DOHH2 (cell line): Measurements from ENCODE around the gene FUT2.

Experiments
- H3F3A ChIP-seq: fragments of 200-600 bp; sonication (generic), shearing (Covaris generic); 2 replicates; pipeline ENCODE4 v1.6.0; 2016; ENCODE audit warnings: antibody characterized with exemption, mild to moderate bottlenecking; ENCODE audit not compliant: control insufficient read depth, insufficient read depth
- H3K27ac ChIP-seq: fragments of 200-600 bp; sonication (generic); 2 replicates; pipeline ENCODE4 v1.5.1; 2014; ENCODE audit warnings: low read depth, mild to moderate bottlenecking, low read length, moderate library complexity
- H3K27me3 ChIP-seq: fragments of 200-600 bp; sonication (generic); 2 replicates; pipeline ENCODE4 v1.6.1; 2014; ENCODE audit warnings: mild to moderate bottlenecking, low read length, mixed read lengths; ENCODE audit not compliant: control insufficient read depth
- H3K36me3 ChIP-seq: fragments of 200-600 bp; sonication (generic); 2 replicates; pipeline ENCODE4 v1.6.1; 2014; ENCODE audit warnings: mild to moderate bottlenecking, low read length, moderate library complexity, mixed read lengths; ENCODE audit not compliant: control insufficient read depth
- H3K4me1 ChIP-seq: fragments of 200-600 bp; sonication (generic); 2 replicates; pipeline ENCODE4 v1.6.1; 2014; ENCODE audit warnings: mild to moderate bottlenecking, low read length, mixed read lengths; ENCODE audit not compliant: control insufficient read depth
- H3K4me2 ChIP-seq: fragments of 200-600 bp; sonication (generic); 2 replicates; pipeline ENCODE4 v1.6.0; 2014; ENCODE audit warnings: mild to moderate bottlenecking, low read length, moderate library complexity
- H3K4me3 ChIP-seq: fragments of 200-600 bp; sonication (generic); 2 replicates; pipeline ENCODE4 v1.5.1; 2014; ENCODE audit warnings: mild to moderate bottlenecking, low read length, mixed read lengths
- H3K79me2 ChIP-seq: fragments of 200-600 bp; sonication (generic); 2 replicates; pipeline ENCODE4 v1.6.1; 2014; ENCODE audit warnings: mild to moderate bottlenecking, low read length, mixed read lengths; ENCODE audit not compliant: control insufficient read depth
- H3K9me2 ChIP-seq: fragments of 200-600 bp; sonication (generic); replicated peaks from 2 replicates; pipeline ENCODE4 v1.6.1; 2014; ENCODE audit warnings: mild to moderate bottlenecking, low read length, mixed read lengths; ENCODE audit not compliant: control insufficient read depth
- H3K9me3 ChIP-seq: fragments of 200-600 bp; sonication (generic); 2 replicates; pipeline ENCODE4 v1.6.1; 2014; ENCODE audit warnings: antibody characterized with exemption, low read length, mixed read lengths; ENCODE audit not compliant: control insufficient read depth, insufficient read depth
- H4K20me1 ChIP-seq: fragments of 200-600 bp; sonication (generic); 2 replicates; pipeline ENCODE4 v1.6.0; 2014; ENCODE audit warnings: low read depth, mild to moderate bottlenecking, antibody characterized with exemption, low read length, moderate library complexity; ENCODE audit not compliant: control insufficient read depth, insufficient read depth
- EZH2phosphoT487 ChIP-seq: fragments of 200-600 bp; sonication (generic); IDR thresholded peaks from 2 replicates; pipeline ENCODE4 v1.6.1; 2017; ENCODE audit warnings: borderline replicate concordance, mild to moderate bottlenecking, antibody characterized with exemption, low read length, moderate library complexity, mixed read lengths
- TF ChIP-seq, protein P1 (sequence below): fragments of 200-600 bp; sonication (generic); IDR thresholded peaks from one replicate; pipeline ENCODE4 v1.5.1; 2014; ENCODE audit warnings: antibody characterized with exemption, mild to moderate bottlenecking, low read depth, low read length; ENCODE audit not compliant: poor library complexity, severe bottlenecking

Gene FUT2

DNA sequence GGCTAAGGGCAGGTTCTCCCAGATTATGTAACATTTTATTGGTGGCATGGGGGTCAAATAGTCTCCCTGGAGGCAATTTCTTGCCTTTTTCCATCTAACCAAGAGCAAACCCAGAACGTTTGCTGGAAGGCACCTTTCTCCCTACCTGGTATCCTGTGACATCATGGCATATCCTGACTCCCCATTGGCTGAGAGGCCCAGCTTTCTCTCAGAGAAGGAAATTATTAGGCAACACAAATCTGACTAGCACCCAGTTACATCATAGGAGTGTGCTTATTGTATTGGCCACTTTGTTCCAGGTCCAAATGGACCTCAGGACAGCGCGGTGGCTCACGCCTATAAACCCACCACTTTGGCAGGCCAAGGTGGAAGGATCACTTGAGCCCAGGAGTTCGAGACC, 36.0 kb upstream of the FUT2 start:
- Histone ChIP-seq H3K9me3 (no peaks in the 10 kb centered on the region), H3K36me3 (no peaks in the 10 kb centered on the region), H3K4me3 (no peak overlapping the region), H3K9me2 (no peaks in the 10 kb centered on the region), H3F3A (0 out of 2 replicates have a peak, but pooled peaks cover 2% of the 10 kb centered on the region), H3K79me2 (no peaks in the 10 kb centered on the region), H3K27me3 (no peaks in the 10 kb centered on the region), H3K4me1 (peaks cover 15% of the 10 kb centered on the region), H3K27ac (no peak overlapping the region), H3K4me2 (no peak overlapping the region), H4K20me1 (no peaks in the 10 kb centered on the region)
- no peak for TF ChIP-seq EZH2phosphoT487
- TF ChIP-seq, protein P1, sequence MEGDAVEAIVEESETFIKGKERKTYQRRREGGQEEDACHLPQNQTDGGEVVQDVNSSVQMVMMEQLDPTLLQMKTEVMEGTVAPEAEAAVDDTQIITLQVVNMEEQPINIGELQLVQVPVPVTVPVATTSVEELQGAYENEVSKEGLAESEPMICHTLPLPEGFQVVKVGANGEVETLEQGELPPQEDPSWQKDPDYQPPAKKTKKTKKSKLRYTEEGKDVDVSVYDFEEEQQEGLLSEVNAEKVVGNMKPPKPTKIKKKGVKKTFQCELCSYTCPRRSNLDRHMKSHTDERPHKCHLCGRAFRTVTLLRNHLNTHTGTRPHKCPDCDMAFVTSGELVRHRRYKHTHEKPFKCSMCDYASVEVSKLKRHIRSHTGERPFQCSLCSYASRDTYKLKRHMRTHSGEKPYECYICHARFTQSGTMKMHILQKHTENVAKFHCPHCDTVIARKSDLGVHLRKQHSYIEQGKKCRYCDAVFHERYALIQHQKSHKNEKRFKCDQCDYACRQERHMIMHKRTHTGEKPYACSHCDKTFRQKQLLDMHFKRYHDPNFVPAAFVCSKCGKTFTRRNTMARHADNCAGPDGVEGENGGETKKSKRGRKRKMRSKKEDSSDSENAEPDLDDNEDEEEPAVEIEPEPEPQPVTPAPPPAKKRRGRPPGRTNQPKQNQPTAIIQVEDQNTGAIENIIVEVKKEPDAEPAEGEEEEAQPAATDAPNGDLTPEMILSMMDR = no peak

DNA sequence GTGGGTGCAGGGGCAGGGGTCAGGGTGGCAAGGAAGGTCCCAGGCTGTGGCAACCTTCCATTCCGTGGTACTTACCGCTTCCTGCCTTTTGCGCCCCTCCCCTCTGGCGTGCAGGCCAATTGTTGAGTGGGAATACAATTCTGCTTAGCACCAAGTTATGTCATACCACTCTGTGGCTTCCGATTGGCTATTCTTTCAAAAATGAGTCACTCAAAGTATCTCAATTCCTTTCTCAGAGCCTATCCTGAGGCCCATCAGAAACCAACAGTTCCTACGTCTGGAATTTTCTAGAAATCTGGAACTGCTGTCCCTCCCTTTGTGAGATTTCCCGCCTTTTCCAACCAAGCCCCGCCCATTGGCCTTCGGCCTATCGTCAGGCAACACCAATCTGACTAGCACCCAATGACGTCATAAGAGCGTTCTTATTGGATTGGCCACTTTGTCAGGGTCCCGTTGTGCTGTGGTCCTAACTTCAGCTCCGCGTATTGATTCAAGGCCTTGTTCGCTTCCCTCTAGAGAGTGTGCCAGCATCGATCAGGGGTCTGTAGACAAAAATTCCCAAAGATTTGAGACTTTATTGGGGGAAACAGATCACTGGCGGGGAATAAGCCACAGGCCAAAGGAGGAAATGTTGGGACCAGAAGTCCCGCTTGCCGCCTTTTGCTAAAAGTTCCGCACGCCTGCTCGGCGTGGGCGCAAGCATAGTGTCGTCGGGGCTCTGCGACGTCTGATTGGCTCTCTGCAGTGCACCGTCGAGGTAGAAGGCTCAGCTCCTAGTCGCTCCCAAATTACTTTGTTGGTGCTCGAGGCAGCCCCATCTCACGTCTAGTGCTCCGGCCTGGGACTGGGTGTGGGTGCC, 34.7 kb upstream of the FUT2 start:
- H3K27me3 ChIP-seq = no peaks in the 10 kb centered on the region
- peak overlapping the region; percentile 40 for H3K27ac ChIP-seq
- H3K4me2 ChIP-seq = peak overlapping the region; percentile 76
- peaks cover 14% of the 10 kb centered on the region for H3K4me1 ChIP-seq
- H3K9me3 ChIP-seq = no peaks in the 10 kb centered on the region
- H4K20me1 ChIP-seq = no peaks in the 10 kb centered on the region
- no peak for TF ChIP-seq EZH2phosphoT487
- TF ChIP-seq, protein P1 = no peak
- H3F3A ChIP-seq = 0 out of 2 replicates have a peak, but pooled peaks cover 2% of the 10 kb centered on the region
- H3K9me2 ChIP-seq = no peaks in the 10 kb centered on the region
- no peaks in the 10 kb centered on the region for H3K79me2 ChIP-seq
- no peaks in the 10 kb centered on the region for H3K36me3 ChIP-seq
- H3K4me3 ChIP-seq = peak overlapping the region; percentile 63

DNA sequence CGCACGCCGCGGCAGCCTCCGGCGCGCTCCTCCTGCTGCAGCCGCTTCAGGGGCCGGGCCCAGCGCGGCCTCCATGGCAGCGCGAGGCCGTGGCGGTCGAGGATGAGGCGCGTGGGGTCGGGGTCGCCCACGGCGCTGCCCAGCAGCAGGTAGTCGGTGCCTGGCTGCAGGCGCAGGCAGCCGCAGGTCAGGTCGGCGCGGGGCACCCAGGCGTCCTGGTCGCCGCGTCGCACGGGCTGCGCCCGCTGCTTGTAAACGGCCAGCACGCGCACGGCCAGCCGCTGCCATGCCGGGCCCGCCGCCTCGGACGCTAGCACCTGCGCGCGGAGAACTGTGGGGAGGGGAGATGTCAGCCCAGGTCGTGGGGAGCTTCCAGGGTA, 34.1 kb upstream of the FUT2 start:
- peaks cover 14% of the 10 kb centered on the region for H3K4me1 ChIP-seq
- H3F3A ChIP-seq = 0 out of 2 replicates have a peak, but pooled peaks cover 2% of the 10 kb centered on the region
- H3K27ac ChIP-seq = no peak overlapping the region
- H3K36me3 ChIP-seq = no peaks in the 10 kb centered on the region
- no peaks in the 10 kb centered on the region for H3K27me3 ChIP-seq
- no peaks in the 10 kb centered on the region for H3K79me2 ChIP-seq
- TF ChIP-seq, protein P1 = no peak
- TF ChIP-seq EZH2phosphoT487 = no peak
- H3K4me2 ChIP-seq = no peak overlapping the region
- no peaks in the 10 kb centered on the region for H3K9me2 ChIP-seq
- H3K4me3 ChIP-seq = no peak overlapping the region
- no peaks in the 10 kb centered on the region for H3K9me3 ChIP-seq
- H4K20me1 ChIP-seq = no peaks in the 10 kb centered on the region
